ENCODE data around the gene WEE2.
A peak's percentile ranks its signal among the peaks of the same experiment; 100 is the strongest.

WEE2 gene

DNA sequence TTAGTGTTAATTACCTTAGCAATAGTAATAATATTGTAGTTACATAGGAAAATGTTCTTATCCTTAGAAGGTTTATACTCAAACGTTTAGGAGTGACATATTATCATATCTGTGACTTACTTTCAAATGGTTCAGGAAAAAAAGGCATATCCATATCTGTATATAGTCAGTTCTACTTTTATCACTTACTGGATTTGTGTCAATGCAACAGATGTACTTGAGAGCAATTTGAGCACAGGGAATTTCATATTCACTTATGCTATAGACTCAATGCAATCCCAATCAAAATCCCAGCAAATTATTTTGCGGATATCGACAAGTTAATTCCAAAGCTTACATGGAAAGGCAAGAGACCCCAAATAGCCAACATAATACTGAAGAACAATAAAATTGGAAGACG lies 16.2 kb upstream of the WEE2 start:
- no peak for DNase-seq

DNA sequence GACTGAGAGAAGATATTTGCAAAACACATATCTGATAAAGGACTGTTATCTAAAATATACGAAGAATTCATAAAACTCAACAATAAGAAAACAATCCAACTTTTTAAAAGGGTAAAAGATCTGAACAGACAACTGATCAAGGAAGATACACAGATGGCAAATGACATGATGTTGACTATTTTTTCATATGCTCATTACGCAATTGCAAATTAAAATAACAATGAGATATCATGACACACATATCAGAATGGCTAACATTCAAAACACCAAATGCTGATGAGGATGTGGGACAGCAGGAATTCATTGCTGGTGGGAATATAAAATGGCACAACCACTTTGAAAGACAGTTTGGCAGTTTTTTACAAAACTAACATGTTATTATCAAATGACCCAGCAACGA lies 15.1 kb upstream of the WEE2 start:
- DNase-seq = no peak

- no peak for DNase-seq
Measured at GRCh38 chr7:141695803-141696289, 12.3 kb upstream of the WEE2 start.

- DNase-seq = no peak
Measured at GRCh38 chr7:141696348-141696747, 11.8 kb upstream of the WEE2 start.

- no peak for DNase-seq
Measured at GRCh38 chr7:141697211-141697871, 10.8 kb upstream of the WEE2 start.

- DNase-seq = peak; percentile 75
Measured at GRCh38 chr7:141698247-141699015, 9.7 kb upstream of the WEE2 start.

GRCh38 chr7:141699860-141700259 lies 8.3 kb upstream of the WEE2 start:
- no peak for DNase-seq

GRCh38 chr7:141700296-141700847 lies 7.8 kb upstream of the WEE2 start:
- no peak for DNase-seq

GRCh38 chr7:141700848-141701371 lies 7.2 kb upstream of the WEE2 start:
- peak; percentile 26 for DNase-seq

- peak; percentile 80 for DNase-seq
Measured at GRCh38 chr7:141701489-141702046, 6.6 kb upstream of the WEE2 start.

DNA sequence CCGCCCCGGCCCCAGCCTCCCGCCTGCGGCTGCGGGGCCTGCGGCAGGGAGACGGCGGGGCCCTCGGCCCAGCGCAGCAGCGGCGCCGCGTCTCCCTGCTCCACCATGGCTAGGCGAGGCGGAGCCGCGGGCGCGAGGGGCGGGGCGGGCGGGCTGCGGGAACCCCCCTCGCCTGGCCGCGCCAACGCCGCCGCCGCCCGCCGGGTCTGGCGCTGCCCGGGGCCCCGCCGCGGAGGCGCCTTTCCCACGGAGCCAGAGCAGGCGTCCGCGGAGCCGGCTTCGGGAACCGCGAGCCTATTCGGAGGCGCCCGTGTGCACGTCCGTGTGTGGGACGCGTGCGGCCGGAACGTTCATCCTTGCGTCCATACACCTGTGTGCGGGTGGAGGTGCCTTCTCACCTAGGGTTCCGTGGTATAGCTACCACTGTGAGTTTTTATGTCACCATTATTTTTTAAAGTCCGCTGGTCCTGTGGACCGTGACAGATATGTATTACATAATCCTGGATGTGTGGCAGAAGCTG lies 6.0 kb upstream of the WEE2 start, which contains the start of gene DENND11:
DENND11 (minus strand) TSS at position 120 of the 521 bp plus-strand sequence; CDS start at position 107, 13 bp downstream.
- peak; percentile 73 for DNase-seq

DNA sequence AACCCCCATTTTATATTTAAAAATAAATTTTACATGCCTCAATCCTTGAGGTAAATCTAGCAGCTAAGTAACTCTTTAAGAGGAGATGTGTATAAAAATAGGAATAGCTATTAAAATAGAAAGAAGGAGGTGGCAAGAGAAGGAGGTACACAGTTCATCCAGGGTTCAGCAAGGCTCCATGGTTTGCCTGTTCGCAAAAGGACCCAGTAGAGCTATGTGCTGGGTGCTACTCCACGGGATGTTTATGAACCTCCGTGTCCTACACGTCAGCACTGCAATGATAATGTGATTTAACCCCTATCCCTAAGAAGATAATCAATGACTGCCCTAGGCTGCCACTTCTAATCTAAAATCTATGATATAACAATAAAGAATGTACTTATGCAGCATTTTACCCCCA lies 5.3 kb upstream of the WEE2 start:
- DNase-seq = no peak

GRCh38 chr7:141704112-141704511 lies 4.0 kb upstream of the WEE2 start:
- DNase-seq = no peak

- DNase-seq = no peak
Measured at GRCh38 chr7:141704741-141705140, 3.4 kb upstream of the WEE2 start.

GRCh38 chr7:141706239-141707064 lies 1.7 kb upstream of the WEE2 start:
- no peak for DNase-seq

DNA sequence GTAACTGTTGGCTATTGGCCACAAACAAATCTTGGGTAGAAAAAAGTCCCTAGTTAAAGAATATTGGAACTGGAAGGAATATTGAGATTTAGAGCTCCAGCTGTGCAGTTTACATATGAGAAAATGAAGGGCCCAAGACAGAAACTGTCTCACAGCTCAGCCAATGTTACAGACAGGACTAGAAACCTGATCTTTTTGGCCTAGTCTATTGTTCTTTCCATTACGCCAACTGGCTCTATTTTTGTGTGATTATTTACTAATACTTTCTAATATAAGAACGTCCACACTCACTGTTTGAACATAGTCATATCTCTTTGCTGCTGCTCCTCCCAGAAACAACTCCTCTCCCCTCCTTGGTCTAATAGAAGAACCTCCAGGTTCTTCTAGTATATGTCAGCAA lies 1.2 kb downstream of the WEE2 start:
- DNase-seq = no peak

DNA sequence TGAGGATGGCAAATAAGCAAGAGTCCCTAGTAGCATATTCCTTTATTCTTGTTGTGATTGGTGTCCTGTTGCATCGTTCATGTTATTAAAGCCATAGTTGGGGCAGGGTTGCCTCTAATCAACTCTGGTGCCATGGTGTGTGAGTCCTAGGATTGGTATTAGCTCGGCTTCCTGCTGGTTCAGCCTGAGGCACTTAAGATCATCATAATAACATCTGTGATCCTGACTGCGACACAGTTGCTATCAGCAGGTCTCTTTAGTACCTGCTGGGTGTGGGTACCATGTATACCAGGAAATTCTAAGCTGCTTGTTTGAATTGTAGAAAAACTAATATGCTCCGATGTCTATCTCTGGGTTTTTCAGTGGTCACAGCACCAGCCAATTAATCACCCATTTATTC lies 1.6 kb downstream of the WEE2 start:
- DNase-seq = no peak

DNA sequence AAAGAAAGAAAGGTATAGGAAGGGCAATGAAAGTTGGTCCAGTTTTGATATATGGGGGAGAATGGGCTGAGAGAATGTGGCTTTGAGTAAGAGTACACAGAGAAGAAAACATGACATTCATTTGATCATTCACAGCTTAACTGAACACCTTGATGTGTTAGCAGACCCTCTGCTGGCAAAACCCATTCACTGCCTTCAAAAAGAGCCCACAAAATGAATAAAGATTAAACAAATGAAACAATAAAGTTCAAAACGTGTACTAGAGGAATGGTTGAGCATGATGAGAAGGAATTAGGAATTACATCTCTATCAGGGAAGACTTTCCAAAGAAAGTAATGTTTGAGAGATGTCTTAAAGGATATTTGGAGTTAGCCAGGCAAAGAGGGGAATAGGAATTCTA lies 2.1 kb downstream of the WEE2 start:
- no peak for DNase-seq

GRCh38 chr7:141712603-141713255 lies 4.6 kb downstream of the WEE2 start:
- no peak for DNase-seq

GRCh38 chr7:141713890-141714289 lies 5.7 kb downstream of the WEE2 start:
- no peak for DNase-seq

GRCh38 chr7:141714571-141714970 lies 6.4 kb downstream of the WEE2 start:
- DNase-seq = no peak

GRCh38 chr7:141715018-141715417 lies 6.9 kb downstream of the WEE2 start:
- no peak for DNase-seq

All from RPMI8226 (cell line).